GM12865 (cell line): ENCODE results near the gene DIS3L2.

Experiments used
- DNase-seq: peaks from one replicate; pipeline ENCODE4 v3.0.0; 2010; ENCODE audit warnings: low read depth
- H3K4me3 ChIP-seq: 2 replicates; pipeline ENCODE4 v1.5.1; 2011; ENCODE audit warnings: mild to moderate bottlenecking, low read depth, low read length, control low read depth
- CTCF ChIP-seq: IDR thresholded peaks from 2 replicates; pipeline ENCODE4 v1.5.1; 2011; ENCODE audit warnings: low read length, control low read depth, low read depth, inconsistent platforms; ENCODE audit not compliant: insufficient read depth; ENCODE audit errors: missing control alignments

DIS3L2 gene

GRCh38 chr2:231957913-231958763 lies 3.4 kb upstream of the DIS3L2 start:
- H3K4me3 ChIP-seq: no peak overlapping the region
- no peak for DNase-seq
- TF ChIP-seq CTCF: no peak

GRCh38 chr2:231960810-231961348 lies 634 bp upstream of the DIS3L2 start:
- H3K4me3 ChIP-seq: peak overlapping the region; percentile 92
- TF ChIP-seq CTCF: no peak
- DNase-seq: no peak

- no peak for TF ChIP-seq CTCF
- no peak overlapping the region for H3K4me3 ChIP-seq
- DNase-seq: peak; percentile 7
Observed at GRCh38 chr2:231965102-231965501, 3.6 kb downstream of the DIS3L2 start.

- TF ChIP-seq CTCF: no peak
- no peak overlapping the region for H3K4me3 ChIP-seq
- DNase-seq: no peak
Observed at GRCh38 chr2:231966886-231967285, 5.4 kb downstream of the DIS3L2 start.

GRCh38 chr2:231968820-231969219 lies 7.3 kb downstream of the DIS3L2 start:
- no peak for DNase-seq
- no peak for TF ChIP-seq CTCF
- no peak overlapping the region for H3K4me3 ChIP-seq

GRCh38 chr2:231970461-231970860 lies 8.9 kb downstream of the DIS3L2 start:
- no peak overlapping the region for H3K4me3 ChIP-seq
- DNase-seq: no peak
- TF ChIP-seq CTCF: no peak

GRCh38 chr2:231975001-231975400 lies 13.5 kb downstream of the DIS3L2 start:
- DNase-seq: no peak
- no peak overlapping the region for H3K4me3 ChIP-seq
- TF ChIP-seq CTCF: no peak
